Measurements from ENCODE around the gene FYN. TPM values are rescaled to one million over a fixed set of nuclear protein-coding genes. Genes with fewer than 3 reads are reported as not detected.

The FYN gene
- total and polyA plus RNA-seq, 9 of the 15 experiments (the other 6 are each of a cell fraction or from before 2014, with no cell fraction given) = 2.9 to 22.1 (median 11.4) TPM

DNA sequence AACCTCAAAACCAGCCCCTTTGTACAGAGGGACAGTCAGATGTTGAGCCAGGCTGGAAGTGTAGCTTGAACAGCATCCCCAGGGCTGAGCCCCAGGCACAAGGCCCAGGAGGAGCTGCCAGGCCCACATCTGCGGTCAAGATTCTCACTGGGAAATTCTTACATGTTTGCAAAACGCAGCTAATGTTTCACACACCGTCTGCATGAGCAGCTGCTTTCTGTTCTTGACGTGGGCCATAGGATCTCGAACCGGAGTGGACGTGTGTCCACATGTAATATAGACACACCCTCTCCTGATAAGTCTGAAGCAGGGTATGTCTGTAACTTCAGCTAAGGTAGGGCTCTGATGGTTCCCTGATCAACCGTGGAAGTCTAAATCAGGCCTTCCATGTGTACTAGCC is 226.3 kb downstream of the FYN start:
- Histone ChIP-seq H3K4me2 (ENCODE audit: insufficient read depth, low read length) (no peak overlapping the region), H3K27ac (ENCODE audit: extremely low read depth, low read depth, low read length) (no peak overlapping the region), H3K36me3 (ENCODE audit: control insufficient read depth, insufficient read depth, low read length) (no peaks in the 10 kb centered on the region), H3K9me1 (ENCODE audit: control insufficient read depth, insufficient read depth, low read length) (no peaks in the 10 kb centered on the region), H3K79me2 (ENCODE audit: control insufficient read depth, insufficient read depth, low read length) (no peaks in the 10 kb centered on the region), H3K9me3 (replicated peaks; ENCODE audit: control insufficient read depth, insufficient read depth, low read depth, low read length) (no peaks in the 10 kb centered on the region), H3K9ac (ENCODE audit: insufficient read depth in 1 of 2, low read depth in 2 of 2, low read length in 2 of 2) (no peak overlapping the region), H3K4me3 (no peak overlapping the region), H3K4me1 (replicated peaks in 1 of 2; ENCODE audit: control insufficient read depth in 2 of 2, insufficient read depth in 2 of 2, low read length in 2 of 2) (no peaks in the 10 kb centered on the region), H3K27me3 (ENCODE audit: control insufficient read depth in 2 of 2, insufficient read depth in 2 of 2, low read length in 2 of 2) (peaks cover 11 to 20% of the 10 kb centered on the region in 2 experiments; a peak in 4 of 5 replicates), H4K20me1 (replicated peaks; ENCODE audit: control insufficient read depth, insufficient read depth, low read length) (no peaks in the 10 kb centered on the region), H2AFZ (ENCODE audit: low read depth, low read length) (no peak overlapping the region)
- WGBS (ENCODE audit: insufficient coverage, low coverage, missing lambda C conversion rate) = 18% methylated on average over 8 of the region's 8 CpGs
- intact Hi-C loops (cut with micrococcal nuclease) (no loop called here), in situ Hi-C loops (cut with MboI) (loop anchor here (10.0 to 25.0 kb wide), 2 partner anchors 385 to 592 kb away; a partner anchor contains a TSS)
- ATAC-seq = no peak
- no peak for DNase-seq (ENCODE audit: extremely low read depth in 1 of 4, low spot score in 3 of 4)
- BruUV-seq (replicated peaks) = no TSS peak
- CTCF ChIA-PET (ENCODE audit: low intra/inter-chr PET ratio) = no interaction called here
- FAIRE-seq = no peak
- POLR2A ChIA-PET = no interaction called here
- TF ChIP-seq ZC3H8 (IDR thresholded peaks at IDR 0.05) (no peak), PHF21A (IDR thresholded peaks at IDR 0.05; ENCODE audit: borderline replicate concordance, low read depth) (no peak), GABPA (tag; conservative IDR thresholded peaks at IDR 0.05; ENCODE audit: low read depth) (no peak), HNRNPLL (IDR thresholded peaks at IDR 0.05; ENCODE audit: low read depth, low read length, poor library complexity, severe bottlenecking) (no peak), MEF2D (tag; conservative IDR thresholded peaks at IDR 0.05; ENCODE audit: low read depth) (no peak), ZNF778 (CRISPR knock-in tag; IDR thresholded peaks at IDR 0.05) (no peak), POLR2G (IDR thresholded peaks at IDR 0.05; ENCODE audit: low read depth, low read length) (no peak), PCBP1 (IDR thresholded peaks at IDR 0.05; ENCODE audit: low read depth, low read length, poor library complexity, severe bottlenecking) (no peak), ZNF354B (CRISPR knock-in tag; IDR thresholded peaks at IDR 0.05) (no peak), PHB2 (IDR thresholded peaks at IDR 0.05; ENCODE audit: low read depth) (no peak), RB1 (IDR thresholded peaks at IDR 0.05; ENCODE audit: low read depth) (no peak), RFX7 (CRISPR knock-in tag; IDR thresholded peaks at IDR 0.05) (no peak), BMI1 (IDR thresholded peaks at IDR 0.05; ENCODE audit: low read length) (no peak), CAMTA2 (CRISPR knock-in tag; conservative IDR thresholded peaks at IDR 0.05) (no peak), ATF7 (IDR thresholded peaks at IDR 0.05) (no peak), BACH1 (tag; IDR thresholded peaks at IDR 0.05) (no peak)
- TF ChIP-seq, protein P1, sequence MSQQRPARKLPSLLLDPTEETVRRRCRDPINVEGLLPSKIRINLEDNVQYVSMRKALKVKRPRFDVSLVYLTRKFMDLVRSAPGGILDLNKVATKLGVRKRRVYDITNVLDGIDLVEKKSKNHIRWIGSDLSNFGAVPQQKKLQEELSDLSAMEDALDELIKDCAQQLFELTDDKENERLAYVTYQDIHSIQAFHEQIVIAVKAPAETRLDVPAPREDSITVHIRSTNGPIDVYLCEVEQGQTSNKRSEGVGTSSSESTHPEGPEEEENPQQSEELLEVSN (IDR thresholded peaks at IDR 0.05; ENCODE audit: borderline replicate concordance in 1 of 2, extremely low read depth in 1 of 2, insufficient read depth in 1 of 2, insufficient read length in 1 of 2, low read depth in 1 of 2, low read length in 1 of 2, poor library complexity in 1 of 2, severe bottlenecking in 1 of 2) = no peak
- TF ChIP-seq, protein P2, sequence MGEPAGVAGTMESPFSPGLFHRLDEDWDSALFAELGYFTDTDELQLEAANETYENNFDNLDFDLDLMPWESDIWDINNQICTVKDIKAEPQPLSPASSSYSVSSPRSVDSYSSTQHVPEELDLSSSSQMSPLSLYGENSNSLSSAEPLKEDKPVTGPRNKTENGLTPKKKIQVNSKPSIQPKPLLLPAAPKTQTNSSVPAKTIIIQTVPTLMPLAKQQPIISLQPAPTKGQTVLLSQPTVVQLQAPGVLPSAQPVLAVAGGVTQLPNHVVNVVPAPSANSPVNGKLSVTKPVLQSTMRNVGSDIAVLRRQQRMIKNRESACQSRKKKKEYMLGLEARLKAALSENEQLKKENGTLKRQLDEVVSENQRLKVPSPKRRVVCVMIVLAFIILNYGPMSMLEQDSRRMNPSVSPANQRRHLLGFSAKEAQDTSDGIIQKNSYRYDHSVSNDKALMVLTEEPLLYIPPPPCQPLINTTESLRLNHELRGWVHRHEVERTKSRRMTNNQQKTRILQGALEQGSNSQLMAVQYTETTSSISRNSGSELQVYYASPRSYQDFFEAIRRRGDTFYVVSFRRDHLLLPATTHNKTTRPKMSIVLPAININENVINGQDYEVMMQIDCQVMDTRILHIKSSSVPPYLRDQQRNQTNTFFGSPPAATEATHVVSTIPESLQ (CRISPR knock-in tag; IDR thresholded peaks at IDR 0.05) = no peak

Measured in K562 (cell line).